HUES48 (cell line): ENCODE results near the gene NUBPL.
"Not testable (repeated sequence)": the region's sequence is repeated elsewhere in the genome, so short reads cannot be mapped to it uniquely, and the experiment has no call there.

Experiments used
- H3K27ac ChIP-seq: one replicate; pipeline ENCODE4 v1.7.0; 2013; ENCODE audit warnings: low read depth, low read length, inconsistent platforms
- H3K27me3 ChIP-seq: 2 replicates; pipeline ENCODE4 v1.6.1; 2013; ENCODE audit warnings: mild to moderate bottlenecking, low read length; ENCODE audit not compliant: control insufficient read depth, insufficient read depth
- H3K36me3 ChIP-seq: 2 replicates; pipeline ENCODE4 v1.6.1; 2013; ENCODE audit warnings: low read length; ENCODE audit not compliant: control insufficient read depth, insufficient read depth
- H3K4me1 ChIP-seq: 2 replicates; pipeline ENCODE4 v1.6.1; 2013; ENCODE audit warnings: mild to moderate bottlenecking, low read length; ENCODE audit not compliant: control insufficient read depth, insufficient read depth
- H3K4me3 ChIP-seq: 2 replicates; pipeline ENCODE4 v1.5.1; 2013; ENCODE audit warnings: mild to moderate bottlenecking, low read depth, low read length
- H3K9ac ChIP-seq: 2 replicates; pipeline ENCODE4 v1.6.1; 2013; ENCODE audit warnings: mild to moderate bottlenecking, low read depth, low read length, moderate library complexity
- H3K9me3 ChIP-seq: 2 replicates; pipeline ENCODE4 v1.6.1; 2013; ENCODE audit warnings: low read length; ENCODE audit not compliant: control insufficient read depth, insufficient read depth

Gene NUBPL

DNA sequence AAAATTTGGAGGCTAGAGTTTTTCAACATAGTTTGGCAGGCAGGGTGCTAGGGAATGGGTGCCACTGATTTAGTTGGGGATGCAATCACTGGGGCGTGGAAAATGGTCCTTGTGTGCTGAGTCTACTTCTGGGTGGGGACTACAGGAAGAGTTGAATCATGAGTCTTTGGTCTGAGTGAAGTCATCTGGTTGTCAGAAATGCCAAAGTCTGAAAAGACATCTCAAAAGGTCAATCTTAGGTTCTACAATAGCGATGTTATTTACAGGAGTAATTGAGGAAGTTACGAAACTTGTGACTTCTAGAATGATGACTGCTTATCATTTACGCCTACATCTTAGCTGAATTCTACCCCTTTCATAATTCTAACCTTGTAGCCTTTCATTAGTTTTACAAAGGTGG, 209.1 kb downstream of the NUBPL start:
- Histone ChIP-seq H3K9ac (no peak overlapping the region), H3K27ac (no peak overlapping the region), H3K4me1 (peaks cover 5% of the 10 kb centered on the region; the same call in 1 of the 2 replicates)

DNA sequence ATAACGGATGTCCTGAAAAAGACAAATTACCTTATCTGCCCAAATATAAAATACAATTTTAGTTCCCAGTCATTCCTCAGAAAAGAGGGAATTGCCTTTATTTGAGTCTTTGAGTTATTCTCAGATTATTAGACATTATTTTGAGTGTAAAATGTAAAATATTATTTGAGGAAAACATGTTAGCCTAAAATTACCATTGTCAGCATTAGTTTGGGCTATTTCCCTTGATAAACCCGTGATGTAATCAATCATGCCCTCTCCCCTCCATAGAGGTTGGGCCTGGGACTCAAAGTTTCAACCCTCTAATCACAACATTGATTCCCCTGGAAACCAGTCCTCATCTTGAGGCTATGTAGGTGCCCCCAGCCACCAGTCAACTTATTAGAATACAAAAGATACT, 213.4 kb downstream of the NUBPL start:
- Histone ChIP-seq H3K4me3 (no peak overlapping the region), H3K9ac (no peak overlapping the region), H3K4me1 (peaks cover 5% of the 10 kb centered on the region; the same call in 1 of the 2 replicates), H3K27me3 (no peaks in the 10 kb centered on the region), H3K36me3 (no peaks in the 10 kb centered on the region), H3K27ac (no peak overlapping the region), H3K9me3 (peaks cover 6% of the 10 kb centered on the region; the same call in 1 of the 2 replicates)

More for the DNA sequence above, 209.1 kb downstream of the NUBPL start:
- H3K4me3 ChIP-seq = no peak overlapping the region
- H3K27me3 ChIP-seq = no peaks in the 10 kb centered on the region
- no peaks in the 10 kb centered on the region for H3K36me3 ChIP-seq
- H3K9me3 ChIP-seq = no peaks in the 10 kb centered on the region

DNA sequence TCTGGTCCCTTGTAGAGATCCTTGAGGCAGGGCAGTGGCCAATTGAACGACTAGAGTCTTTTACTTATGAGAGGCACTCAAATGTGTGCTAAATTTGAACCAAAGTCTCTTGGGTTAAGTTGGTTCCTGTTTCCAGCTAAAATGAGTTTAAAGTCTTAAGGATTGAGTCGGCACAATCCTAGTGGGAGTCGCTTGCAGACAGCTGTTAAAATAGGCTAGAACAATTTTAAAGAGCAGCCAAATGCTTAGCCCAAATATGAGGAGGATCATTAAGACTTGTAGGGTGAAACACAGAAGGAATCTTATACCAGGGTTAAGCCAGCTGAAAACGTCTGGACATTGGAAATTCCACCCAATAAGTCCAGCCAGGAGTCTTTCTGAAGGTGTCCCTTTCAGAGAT, 216.1 kb downstream of the NUBPL start:
- no peaks in the 10 kb centered on the region for H3K4me1 ChIP-seq
- no peak overlapping the region for H3K4me3 ChIP-seq
- peaks cover 27% of the 10 kb centered on the region for H3K9me3 ChIP-seq
- H3K27ac ChIP-seq = no peak overlapping the region
- H3K36me3 ChIP-seq = no peaks in the 10 kb centered on the region
- no peaks in the 10 kb centered on the region for H3K27me3 ChIP-seq
- H3K9ac ChIP-seq = no peak overlapping the region

DNA sequence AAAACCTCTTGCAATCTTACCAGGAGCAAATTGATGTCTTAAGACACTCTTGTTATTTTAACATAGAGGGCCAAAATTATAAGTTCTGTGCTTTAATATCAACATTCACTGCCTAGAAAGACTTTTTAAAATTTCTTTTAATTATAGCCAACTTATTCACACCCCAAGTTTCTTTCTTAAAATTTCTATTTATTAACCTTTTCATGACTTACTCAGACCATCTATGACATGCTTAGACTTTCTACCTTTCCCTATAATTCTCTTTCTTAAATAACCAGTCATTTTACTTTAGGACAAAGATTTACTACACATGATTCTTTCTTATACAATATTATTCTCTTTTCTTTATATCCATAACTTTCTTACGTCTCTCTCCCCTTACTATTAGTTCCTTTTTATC, 220.4 kb downstream of the NUBPL start:
- peaks cover 54% of the 10 kb centered on the region for H3K9me3 ChIP-seq

DNA sequence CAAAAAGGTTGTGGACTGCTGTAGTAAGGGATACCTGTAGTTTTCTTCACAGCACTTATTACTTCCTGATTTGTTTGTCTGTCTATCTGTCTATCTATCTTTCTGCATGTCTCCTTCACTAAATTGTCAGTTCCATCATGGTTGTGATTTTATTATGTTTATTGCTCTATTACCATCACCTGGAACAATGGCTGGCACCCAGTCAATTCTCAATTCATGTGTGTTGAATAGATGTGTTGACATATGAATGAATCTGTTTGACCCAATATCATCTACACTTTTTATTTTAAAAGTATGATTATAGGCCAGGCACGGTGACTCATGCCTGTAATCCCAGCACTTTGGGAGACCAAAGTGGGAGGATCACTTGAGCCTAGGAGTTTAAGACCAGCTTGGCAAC, 224.4 kb downstream of the NUBPL start:
- Histone ChIP-seq H3K4me3 (no peak overlapping the region), H3K27ac (no peak overlapping the region), H3K27me3 (no peaks in the 10 kb centered on the region), H3K9ac (no peak overlapping the region), H3K36me3 (no peaks in the 10 kb centered on the region), H3K4me1 (no peaks in the 10 kb centered on the region), H3K9me3 (peaks cover 45% of the 10 kb centered on the region)

More for the DNA sequence above, 220.4 kb downstream of the NUBPL start:
- Histone ChIP-seq H3K27me3 (no peaks in the 10 kb centered on the region), H3K4me1 (no peaks in the 10 kb centered on the region), H3K27ac (no peak overlapping the region), H3K4me3 (no peak overlapping the region), H3K36me3 (no peaks in the 10 kb centered on the region), H3K9ac (no peak overlapping the region)

DNA sequence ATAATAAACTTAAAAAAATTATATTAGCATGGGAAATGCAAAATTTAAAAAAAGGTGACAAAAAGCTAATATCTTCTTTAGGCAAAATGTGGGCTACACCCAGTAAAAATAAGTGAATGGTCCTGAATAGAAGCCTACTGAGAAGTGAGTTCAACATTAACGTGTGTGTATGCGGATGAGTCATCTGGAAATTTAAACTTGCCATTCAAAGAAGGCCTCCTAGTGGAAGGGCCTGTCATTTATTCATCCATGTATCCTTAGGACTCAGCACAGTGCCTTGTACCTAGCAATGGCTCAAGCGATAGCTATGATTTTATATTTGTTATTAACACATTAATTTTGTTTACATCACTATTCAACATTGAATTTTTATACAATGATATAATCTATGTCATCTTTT, 226.2 kb downstream of the NUBPL start:
- Histone ChIP-seq H3K36me3 (no peaks in the 10 kb centered on the region), H3K4me1 (no peaks in the 10 kb centered on the region), H3K27me3 (no peaks in the 10 kb centered on the region), H3K4me3 (no peak overlapping the region), H3K9ac (no peak overlapping the region), H3K27ac (no peak overlapping the region), H3K9me3 (peaks cover 29% of the 10 kb centered on the region)

DNA sequence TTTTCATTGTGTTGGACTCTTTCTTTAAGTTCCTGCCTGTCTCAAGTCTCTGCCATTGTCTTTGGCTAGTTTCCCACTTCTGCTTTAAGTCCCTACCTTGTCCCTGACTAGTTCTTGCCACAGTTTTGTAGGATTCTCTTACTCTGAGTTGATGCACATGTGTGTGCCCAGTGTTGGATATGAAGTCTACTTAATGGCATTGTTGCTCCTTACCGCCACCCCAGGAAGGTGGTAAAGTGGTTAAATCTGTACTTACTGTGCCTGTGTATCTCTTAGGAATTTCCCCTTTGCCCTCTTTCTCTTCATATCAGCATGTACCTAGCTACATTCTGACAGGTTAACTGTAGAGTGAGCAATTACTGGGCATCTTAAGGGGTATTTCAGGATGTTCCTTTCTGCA, 227.1 kb downstream of the NUBPL start:
- peaks cover 20% of the 10 kb centered on the region for H3K9me3 ChIP-seq
- H3K36me3 ChIP-seq = no peaks in the 10 kb centered on the region
- H3K4me1 ChIP-seq = no peaks in the 10 kb centered on the region
- H3K4me3 ChIP-seq = no peak overlapping the region
- H3K27me3 ChIP-seq = no peaks in the 10 kb centered on the region
- no peak overlapping the region for H3K9ac ChIP-seq
- H3K27ac ChIP-seq = no peak overlapping the region

DNA sequence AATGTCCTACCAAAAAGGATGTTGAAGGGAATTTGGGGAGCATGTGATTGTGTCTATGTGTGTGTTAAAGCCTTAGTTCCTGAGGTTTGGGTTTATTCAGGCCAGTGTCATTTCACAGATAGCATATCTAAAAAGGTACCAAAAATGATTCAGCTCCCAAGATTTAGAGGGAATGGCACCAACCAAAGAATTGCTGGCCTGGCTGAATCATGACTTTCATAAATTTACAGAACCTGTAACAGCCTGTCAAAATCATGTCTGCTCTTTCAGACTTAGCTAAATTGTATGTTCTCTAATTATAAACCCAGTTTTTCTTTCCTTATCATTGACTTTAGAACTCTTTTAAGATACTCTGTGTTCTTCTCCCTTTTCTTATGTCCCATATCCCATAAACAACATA, 231.5 kb downstream of the NUBPL start:
- no peak overlapping the region for H3K4me3 ChIP-seq
- H3K9ac ChIP-seq = no peak overlapping the region
- H3K27ac ChIP-seq = no peak overlapping the region
- H3K9me3 ChIP-seq = no peaks in the 10 kb centered on the region; the same call in none of the 2 replicates
- H3K36me3 ChIP-seq = no peaks in the 10 kb centered on the region
- H3K4me1 ChIP-seq = no peaks in the 10 kb centered on the region
- H3K27me3 ChIP-seq = no peaks in the 10 kb centered on the region

DNA sequence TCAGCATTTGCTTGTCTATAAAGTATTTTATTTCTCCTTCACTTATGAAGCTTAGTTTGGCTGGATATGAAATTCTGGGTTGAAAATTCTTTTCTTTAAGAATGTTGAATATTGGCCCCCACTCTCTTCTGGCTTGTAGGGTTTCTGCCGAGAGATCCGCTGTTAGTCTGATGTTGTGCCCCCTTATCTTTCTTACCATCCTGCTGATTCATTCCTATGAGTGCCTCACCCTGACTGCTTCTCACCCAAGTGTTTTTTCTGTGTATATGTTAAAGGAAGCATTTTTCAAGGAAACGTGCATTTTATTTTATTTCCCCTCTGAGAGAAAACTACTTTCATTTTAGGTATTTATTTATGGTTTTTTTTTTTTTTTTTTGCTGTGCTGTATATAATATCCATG, 236.7 kb downstream of the NUBPL start:
- not testable (repeated sequence) for H3K4me1 ChIP-seq, H3K9ac ChIP-seq, H3K27me3 ChIP-seq, H3K9me3 ChIP-seq, H3K4me3 ChIP-seq, H3K36me3 ChIP-seq, H3K27ac ChIP-seq

DNA sequence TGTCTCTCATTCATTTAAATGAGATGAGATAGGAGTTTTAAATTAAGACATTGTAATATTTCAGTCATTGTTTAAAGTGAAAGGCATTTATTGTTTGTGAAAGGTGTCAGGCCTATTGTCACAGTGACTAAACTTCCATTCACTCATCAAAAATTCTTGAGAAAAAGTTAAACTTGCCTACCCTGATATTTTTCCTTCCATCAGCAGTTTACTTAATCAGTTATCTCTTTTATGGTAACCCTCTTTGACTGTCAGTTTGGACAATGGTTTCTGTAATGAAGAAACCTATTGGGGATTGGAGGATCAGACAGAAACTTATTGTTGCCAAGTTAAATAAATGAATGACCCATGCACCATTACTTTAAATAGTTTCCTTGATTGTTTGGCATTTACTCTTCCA, 241.6 kb downstream of the NUBPL start:
- Histone ChIP-seq H3K4me3 (no peak overlapping the region), H3K27me3 (no peaks in the 10 kb centered on the region), H3K4me1 (no peaks in the 10 kb centered on the region), H3K36me3 (no peaks in the 10 kb centered on the region), H3K9me3 (no peaks in the 10 kb centered on the region), H3K9ac (no peak overlapping the region), H3K27ac (no peak overlapping the region)

DNA sequence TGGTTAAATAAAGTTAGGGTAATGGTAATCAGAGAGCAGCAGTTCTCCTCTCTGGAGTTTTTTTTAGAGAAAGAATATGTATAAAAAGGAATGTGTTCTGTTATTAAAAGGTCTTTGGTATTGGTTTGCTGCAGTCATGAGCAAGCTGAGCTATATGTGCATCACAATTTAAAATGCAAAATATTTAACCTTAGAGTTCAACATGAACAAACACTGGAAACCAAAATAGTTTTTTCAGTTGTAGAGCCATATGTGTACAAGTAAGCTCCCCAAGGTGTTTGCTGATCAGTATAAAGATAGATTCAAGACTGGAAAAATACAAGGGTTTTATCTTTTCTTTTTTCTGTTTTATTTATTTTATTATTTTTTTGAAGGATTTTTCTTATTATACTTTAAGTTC, 245.0 kb downstream of the NUBPL start:
- H3K27ac ChIP-seq = no peak overlapping the region

More for the DNA sequence above, 245.0 kb downstream of the NUBPL start:
- no peaks in the 10 kb centered on the region for H3K27me3 ChIP-seq
- no peaks in the 10 kb centered on the region for H3K36me3 ChIP-seq
- H3K9ac ChIP-seq = no peak overlapping the region
- H3K9me3 ChIP-seq = no peaks in the 10 kb centered on the region
- H3K4me3 ChIP-seq = no peak overlapping the region
- H3K4me1 ChIP-seq = no peaks in the 10 kb centered on the region
